ENCODE measurements around the gene PACRG.
"Not testable (repeated sequence)": the region's sequence is repeated elsewhere in the genome, so short reads cannot be mapped to it uniquely, and the experiment has no call there.

PACRG gene

DNA sequence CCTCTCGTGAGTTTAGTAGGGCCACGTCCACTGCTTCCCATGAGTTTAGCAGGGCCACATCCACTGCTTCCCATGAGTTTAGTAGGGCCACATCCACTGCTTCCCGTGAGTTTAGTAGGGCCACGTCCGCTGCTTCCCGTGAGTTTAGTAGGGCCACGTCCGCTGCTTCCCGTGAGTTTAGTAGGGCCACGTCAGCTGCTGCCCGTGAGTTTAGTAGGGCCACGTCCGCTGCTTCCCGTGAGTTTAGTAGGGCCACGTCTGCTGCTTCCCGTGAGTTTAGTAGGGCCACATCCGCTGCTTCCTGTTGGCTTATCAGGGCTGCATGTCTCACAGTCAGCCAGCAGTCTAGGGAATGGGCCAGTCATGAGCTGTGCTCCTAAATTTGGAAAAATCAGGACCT is 573.1 kb downstream of the PACRG start:
- no peak for DNase-seq

DNA sequence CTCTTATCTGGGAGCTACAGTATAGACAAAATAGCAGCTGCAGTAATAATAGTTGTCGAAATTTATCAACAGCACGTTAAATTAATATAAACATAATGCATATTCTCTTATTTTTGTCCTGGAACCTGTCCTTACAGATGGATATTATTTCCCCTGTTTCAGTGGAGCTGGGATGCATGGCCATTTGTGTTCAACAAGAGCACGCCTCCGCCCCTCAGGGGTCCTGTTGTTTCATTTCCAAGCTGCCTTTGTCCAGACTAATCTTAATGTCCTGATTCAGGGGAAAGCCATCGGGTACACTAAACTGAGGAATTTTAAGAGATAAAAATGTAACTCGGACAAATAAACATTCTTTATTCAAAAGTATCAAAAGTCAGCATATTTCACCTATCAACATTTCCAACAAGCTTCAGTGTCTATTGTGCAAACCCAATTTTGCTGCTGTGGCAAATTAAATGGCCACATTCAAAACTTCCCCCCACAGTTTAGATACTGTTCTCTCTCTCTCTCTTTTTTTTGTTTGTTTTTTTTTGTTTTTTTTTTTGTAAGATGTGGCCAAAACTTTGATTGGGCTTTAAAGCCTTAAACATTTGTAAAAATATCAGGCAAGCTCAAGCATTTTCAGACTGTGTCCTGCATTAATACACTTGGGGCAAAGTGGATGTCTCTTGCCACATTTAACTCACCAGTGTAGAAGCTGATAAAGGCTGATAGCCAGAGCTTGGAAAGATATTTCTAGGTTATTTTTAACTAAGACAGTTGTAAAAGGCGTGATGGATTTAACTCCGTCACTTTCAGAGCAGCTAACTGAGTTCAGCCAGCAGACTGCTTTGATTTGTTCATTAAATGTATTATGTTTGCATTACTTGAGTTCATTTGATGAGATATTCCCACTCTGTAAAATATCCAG is 574.2 kb downstream of the PACRG start:
- no peak for DNase-seq

DNA sequence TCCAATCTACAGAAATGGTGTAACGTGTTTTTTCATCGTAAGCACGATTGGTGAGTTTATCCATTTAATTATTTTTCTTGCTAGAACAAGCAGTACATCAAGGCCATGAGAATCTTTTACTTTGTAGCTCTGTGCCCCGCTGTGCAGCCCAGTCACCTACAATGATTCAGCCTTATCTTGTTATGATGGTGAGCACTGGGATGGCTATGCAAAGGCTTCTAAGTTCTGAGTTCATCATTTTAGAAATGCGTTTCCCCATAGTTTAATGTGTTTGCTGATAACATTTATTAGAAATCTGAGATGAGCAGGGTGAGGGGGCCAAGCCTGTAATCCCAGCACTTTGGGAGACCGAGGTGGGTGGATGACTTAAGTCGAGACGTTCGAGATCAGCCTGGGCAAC is 575.0 kb downstream of the PACRG start:
- DNase-seq = no peak

DNA sequence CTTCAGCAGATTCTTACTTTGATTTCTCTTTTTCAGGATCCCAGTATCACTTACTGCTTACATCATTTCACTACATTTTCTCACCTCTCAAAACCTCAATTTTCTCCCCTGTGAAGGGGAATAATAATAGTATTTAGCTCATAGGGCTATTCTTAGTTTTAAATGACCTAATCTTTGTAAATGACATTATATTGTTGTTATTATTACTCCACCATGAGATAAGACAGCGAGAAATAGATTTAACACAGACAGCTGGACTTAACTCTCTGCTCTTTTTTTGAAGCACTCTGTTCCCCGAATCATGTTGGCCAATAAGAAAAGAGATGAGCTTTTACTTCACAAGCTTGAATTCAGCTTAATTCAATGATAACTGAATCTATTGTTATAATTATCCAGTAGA is 578.2 kb downstream of the PACRG start:
- DNase-seq = no peak

DNA sequence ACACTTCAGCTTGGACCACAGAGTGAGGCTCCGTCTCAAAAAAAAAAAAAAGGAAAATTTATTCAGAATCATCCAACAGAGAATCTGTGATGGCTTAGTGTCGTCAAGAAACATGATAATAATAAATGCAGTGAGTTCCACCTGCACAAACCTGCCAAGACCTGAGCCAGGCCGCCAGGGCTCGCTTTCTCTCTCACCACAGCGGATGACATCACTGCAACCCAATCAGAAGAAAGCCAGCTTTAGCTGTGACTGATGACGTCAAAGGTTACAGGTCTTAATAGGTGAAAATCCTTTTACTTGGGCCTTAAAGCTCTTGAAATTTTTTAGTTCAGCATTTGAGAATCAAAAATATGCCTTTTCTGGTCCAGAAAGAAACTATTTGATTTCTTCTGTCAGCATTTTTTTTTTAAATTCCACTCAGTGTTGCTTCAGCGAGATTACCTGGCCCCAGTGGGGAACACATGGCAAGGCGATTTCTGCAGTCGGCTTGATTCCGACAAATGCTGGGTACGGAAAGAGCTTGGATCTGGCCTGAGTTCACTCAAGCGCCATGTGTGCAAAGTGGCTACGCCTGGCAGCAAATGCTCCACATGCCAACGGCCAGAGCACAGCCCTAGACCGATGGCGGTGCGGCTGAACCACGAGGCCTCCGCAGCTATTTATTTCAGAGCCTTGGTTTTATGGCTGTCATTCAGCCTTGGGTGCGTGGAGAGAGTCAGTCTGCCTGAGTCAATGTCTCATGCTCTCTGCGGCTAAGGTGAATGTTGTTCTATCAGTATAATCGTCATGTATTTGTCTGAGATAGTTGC is 581.1 kb downstream of the PACRG start:
- DNase-seq = no peak

DNA sequence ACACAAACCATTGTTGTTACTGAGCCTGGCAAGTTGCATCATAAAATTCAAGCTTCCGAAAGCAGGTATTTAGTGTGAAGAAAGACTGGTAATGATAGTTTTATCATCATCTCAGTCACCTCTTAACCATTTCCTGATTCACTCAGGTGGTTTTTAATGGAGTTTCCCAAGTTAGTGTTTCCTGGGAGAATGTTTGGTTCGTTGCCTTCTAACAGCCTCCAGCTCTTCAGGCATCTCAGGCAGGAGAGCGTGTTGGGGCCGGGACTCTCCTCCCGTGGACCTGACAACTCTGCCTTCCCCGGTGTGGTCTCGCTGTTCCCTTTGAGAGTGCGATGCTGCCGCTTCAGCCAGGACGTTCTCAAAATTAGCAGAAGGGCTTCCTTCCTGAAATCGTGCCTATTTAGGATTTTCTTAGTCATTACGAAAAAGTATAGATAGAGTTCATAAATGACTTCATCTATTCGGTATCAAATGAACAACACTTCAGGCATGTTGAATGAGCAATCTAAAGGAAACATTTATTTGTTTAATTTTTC is 581.8 kb downstream of the PACRG start:
- DNase-seq = no peak

DNA sequence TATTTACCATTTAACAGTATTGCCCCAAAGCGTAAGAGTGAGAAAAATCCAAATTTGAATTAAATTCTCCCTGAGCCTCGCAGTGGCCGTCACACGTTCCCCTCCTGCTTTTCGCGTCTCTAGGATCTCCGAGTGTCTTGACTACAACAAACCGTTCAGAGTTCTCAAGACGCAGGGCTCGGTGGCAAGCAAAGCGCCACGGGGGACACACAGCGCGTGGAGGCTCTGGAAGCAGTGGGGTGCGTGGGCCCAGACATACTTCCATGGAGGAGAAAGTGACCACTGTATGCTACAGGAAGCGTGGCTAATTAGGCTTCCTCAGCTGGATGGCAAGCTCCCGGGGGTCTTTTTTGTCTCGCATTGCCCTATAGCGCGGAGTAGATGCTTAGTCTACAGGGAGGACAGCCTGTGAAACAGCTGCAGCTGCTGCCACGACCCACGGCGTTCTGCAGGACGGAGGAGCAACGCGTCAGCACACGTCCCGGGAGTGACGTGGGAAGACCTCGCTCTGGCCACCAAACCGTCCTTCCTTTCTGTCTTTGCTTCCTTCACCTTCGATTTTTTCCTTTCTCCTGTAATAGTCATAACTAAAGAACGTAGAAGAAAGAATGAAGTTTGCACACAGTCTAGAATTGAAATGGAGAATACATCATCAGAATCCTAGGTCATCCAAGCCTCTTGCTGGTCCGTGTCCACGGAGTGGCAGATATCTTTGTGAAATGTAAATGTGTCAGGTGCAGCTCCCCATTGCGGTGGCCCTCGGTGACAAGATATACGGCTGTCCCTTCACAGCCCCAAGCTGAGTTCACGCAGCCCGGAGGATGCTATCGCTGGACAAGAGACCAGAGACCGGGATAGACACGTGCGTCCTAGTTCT is 582.6 kb downstream of the PACRG start:
- DNase-seq = no peak

DNA sequence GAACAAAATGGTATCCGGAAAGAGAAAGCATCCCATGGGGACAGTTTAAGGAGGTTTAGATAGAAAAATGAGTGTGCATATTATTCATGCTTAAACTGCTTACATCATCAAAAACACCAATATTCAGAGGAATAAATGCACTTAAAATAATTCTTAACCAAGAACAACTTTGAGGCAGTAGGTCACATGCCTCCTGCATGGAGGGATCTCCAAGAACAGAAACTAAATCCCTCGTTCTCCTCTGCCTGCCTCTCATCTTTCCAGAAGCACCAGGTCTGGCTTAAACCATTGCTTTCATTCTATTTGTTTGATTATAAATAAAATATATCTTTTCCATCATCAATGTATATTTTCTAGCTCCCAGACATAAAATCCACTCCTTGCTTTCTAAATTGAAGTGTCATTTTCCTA is 583.2 kb downstream of the PACRG start:
- DNase-seq = no peak

DNA sequence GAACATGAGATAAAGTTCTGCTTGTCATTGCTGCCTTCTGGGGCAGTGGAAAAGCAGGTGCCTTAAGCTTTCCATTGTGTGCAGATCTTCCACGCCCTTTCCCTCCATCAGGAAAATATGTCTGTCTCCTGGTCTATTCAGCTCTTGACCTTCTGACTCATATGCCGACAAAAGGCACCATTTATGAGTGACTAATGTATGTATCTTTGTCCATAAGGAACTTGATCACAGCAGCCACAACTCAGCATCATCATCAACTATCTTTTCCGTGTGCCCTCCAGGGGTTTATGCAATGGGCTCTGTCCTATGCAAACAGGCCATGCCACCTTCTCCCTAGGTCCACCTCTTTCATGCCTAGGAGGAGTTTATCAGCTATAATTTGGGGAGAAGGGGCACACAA is 584.1 kb downstream of the PACRG start:
- DNase-seq = no peak

DNA sequence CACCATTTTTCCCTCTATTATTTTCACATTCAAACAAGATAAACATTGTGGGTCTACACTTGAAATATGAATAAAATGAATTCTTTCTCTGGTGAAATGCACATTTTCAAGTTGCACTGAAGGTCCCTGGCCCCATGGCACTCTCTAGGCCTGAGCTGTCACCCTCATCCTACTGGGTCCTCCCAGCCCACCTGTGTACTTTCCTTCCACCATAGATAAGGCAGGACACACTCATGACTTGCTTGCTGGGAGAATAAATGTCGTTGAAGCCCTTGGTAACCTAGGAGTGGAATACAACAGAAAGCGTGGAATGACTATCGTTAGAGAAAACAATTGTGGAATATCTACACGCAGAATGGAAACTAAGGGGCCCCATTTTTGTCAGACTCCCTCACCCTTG is 585.8 kb downstream of the PACRG start:
- no peak for DNase-seq

DNA sequence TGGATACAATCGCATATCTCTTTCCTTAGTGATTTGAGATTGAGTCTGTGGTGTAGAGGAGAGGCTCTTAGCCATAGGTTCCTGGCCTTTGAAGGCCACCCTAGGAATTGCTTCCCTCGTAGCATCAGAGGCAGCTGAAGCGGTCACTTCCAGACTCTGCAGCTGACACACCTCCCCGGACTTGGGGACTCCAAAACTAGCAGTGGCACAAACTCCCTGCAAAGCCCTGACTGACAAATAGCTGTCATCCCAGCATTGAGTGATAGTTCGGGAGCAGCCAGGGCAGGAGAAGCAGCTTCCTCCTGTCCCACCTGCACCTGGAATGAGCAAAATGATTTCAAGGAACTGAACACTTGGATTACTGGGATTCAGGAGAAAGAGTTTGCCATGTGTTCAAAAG is 586.2 kb downstream of the PACRG start:
- DNase-seq = no peak

DNA sequence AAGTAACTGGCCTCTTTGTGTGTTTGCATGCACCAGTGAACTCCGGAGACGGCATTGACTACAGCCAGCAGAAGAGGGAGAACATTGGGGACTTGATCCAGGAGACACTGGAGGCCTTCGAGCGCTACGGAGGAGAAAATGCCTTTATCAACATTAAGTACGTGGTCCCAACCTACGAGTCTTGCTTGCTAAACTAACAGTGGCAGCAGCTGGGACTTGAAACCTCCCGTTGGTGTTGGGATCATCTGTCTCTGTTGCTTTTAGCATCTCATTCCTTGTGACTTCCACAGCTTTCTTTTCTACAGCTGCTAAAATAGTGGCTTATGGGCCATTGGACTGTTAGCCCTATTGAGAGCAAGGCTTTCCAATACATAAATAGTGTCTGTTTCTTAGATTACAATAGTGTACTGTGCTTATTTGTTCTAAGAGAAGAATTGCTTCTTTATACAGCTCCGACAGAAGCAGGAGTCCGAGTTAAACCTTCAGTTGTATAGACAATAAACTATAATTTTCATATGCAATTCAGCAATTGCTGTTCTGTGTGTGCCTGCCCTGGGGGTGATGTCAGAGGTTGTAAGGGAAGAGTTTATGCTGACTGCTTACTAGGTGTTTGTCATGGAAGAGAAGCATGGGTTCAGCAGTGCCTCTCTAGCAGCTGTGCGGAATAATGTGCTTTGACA is 587.2 kb downstream of the PACRG start:
- DNase-seq = no peak

DNA sequence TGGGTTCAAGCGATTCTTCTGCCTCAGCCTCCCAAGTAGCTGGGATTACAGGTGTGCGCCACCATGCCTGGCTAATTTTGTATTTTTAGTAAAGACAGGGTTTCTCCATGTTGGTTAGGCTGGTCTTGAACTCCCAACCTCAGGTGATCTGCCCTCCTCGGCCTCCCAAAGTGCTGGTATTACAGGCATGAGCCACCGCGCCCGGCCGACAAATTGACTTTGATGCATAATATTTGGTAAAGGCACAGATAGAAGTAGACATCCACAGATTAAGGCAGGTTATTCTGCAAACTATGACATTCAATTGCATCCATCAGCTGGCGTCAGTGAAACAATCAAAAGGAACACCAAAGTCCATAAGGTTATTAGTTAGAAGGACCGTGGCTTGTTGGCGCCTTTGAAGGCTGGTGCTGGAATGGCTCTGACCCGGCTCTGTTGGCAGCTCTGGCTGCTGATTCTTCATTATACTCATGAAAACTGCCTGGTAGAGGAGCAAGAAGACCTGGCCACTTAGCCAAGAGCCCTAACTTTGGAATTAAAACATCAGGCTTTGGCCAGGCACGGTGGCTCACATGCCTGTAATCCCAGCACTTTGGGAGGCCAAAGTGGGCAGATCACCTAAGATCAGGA is 589.2 kb downstream of the PACRG start:
- DNase-seq = not testable (repeated sequence)

DNA sequence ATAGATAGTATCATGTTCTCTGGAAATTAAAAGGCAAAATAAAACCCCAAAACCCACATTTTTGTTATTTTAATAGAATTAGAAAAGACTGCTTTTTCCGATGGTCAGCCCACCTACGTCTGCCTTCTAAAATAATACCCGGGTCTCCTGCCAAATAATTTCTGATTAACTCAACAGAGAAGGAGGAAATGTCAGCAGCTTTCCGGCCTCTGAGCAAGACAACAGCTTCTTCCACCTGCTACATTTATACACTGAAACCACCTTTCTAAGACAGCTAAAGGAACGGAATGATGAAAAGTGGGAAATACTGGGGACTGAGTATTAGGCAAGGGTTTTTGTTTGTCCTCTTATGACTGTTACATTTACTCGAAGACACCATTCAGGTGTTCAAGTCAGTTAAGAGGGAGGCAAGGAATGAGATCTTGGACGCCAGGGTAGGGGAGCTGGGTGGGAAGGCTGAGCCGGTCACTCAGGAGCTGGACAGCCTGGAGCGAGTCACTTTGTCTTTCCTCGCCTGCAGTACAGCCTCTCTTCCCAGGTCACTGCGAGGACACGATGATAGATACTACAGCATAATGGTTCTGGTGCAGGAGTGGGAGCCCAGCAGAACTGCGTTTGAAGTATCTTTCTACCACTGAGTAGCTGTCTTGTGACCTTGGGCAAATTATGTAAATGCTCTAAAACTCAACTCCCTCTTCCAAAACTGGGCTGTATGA is 590.5 kb downstream of the PACRG start:
- no peak for DNase-seq

DNA sequence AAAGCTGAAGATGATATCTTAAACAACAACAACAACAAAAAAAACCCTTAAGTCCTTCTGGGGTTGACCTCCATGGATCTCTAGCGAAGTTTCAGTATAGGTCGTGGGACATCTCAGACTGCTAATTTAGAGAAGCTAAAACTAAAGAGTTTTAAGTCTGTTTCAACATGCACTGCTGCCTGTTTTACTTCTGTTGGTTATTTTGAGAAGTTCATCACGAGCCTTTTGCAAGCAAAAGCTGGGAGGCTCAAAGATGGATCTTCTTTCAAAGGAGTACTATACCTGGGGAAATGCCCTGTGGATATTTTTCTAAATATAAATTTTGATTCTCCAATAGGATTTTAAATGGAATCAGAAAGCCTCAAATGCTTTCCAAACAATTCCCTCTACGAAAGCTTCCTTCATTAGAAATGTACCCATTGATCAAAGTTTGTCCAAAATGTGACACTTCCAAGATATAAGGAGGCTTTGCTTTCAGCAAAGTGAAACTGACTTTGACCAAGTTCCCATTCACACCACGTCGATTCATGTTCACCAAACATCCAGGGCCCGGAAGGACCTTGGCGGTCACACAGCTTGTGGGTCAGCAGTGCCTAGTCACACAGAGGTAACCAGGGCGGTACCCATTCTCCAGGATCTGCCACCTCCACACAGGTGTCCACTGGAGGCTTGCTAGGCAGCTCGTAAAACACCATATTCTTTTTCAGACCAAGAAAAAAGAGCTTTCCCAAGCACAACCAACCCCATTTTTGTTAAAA is 592.0 kb downstream of the PACRG start:
- DNase-seq = no peak

DNA sequence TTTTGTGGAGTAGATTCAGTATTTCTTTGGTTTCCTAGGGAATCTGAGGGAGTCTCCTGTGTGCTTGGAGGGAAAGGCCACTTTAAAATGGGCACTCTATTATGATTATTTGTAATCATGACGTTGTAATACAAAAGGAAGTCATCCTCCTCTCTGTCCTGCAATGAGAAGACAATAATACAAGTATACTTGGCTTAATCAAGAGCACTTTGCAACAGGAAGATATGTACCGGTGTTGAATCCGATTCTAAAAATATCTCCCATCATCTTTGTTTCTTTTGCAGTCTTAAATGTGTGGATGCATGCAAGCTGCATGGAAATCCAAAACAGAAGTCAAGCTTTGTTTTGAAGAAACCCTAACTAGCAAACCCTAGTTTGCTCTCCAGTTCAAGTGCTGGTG is 592.6 kb downstream of the PACRG start:
- DNase-seq = no peak

DNA sequence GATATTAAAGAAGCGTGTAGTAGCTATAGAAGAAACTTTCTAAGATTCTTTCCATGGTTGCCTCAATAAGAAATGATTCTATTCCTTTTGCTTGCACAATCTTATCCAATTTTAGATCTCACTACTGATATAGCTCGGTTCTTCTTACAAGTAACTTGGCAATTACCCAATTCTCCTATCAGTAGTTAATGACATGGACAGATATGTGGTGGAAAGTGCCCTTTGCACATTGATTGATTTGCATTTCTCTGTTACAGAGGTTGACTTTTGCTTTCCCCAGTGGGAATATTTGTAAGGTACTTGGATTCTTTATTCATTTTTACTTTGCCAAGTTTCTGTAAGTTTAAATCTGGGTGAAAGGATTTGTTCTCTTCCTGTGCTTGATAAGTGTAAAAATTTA is 593.0 kb downstream of the PACRG start:
- DNase-seq = no peak

DNA sequence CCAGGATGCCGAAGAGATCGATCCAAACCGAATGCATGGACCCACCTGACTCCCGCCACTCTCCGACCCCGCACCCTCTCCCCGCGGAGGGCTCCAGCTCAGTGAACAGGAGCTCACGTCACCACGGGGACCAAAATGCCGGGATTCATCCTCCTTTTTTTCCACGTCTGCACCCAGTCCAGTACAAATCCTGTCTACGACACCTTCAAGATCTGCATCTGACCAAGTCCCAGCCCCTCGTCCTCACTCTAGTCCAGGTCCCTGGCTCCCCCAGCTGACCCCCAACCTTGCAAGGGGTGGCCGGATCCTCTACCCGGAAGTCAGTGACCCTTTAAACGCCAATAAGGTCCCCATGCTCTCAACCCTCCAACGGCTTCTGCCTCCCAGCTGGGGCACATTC is 593.9 kb downstream of the PACRG start:
- no peak for DNase-seq

DNA sequence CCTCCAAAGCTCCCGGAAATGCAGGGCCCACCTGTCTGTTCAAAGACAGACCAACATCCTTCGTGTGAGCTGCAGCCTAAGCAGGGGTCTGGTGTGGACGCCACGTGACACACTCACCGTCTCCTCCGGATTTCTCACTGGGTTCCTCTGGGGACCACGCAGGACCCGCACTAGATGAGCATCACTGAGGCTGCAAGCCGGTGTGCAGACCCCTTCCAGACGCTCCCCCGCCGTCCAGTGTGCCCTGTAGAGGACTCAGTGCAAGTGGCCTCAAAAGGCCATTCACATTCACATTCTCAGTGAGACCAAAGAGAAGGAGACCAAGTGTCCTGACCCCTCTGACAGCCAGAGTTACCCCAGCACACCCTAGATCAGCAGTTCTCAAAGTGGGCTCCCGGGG is 595.5 kb downstream of the PACRG start:
- no peak for DNase-seq

DNA sequence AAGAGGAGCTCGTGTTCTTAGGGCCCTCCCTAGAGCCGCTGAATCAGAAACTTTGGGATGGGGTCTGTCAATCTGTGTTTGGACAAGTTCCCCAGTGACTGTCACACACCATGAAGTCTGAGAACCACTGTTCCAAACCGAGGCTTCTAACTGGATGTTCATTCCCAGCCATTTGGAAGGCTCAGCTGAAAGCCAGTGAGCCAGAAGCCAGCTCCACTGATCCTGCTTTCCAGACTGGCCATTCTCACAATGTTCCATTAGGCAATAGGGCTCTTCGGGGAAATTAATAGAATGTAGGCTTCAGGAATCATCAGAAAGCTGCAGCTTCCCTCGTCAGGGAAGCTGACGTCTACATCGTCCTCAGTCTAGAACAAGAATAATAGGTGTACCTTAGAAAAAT is 595.9 kb downstream of the PACRG start:
- no peak for DNase-seq

Data from right forelimb (tissue), 1 donor.